Karpas-422 (cell line): Measurements from ENCODE around the gene BRD1. TPM values are rescaled to one million over a fixed set of nuclear protein-coding genes. Genes with fewer than 3 reads are reported as not detected.

ENCODE experiments used
- DNase-seq: peaks from one replicate; pipeline ENCODE4 v3.0.0-alpha.2; 2015
- H2AFZ ChIP-seq: fragments of 200-600 bp; sonication (generic); 2 replicates; pipeline ENCODE4 v1.6.1; 2014; ENCODE audit warnings: antibody characterized with exemption, low read length, mixed read lengths
- H3K27ac ChIP-seq: fragments of 200-600 bp; sonication (generic); 2 replicates; pipeline ENCODE4 v1.5.1; 2014; ENCODE audit warnings: mild to moderate bottlenecking, low read length, moderate library complexity
- H3K27me3 ChIP-seq: fragments of 200-600 bp; sonication (generic); 2 replicates; pipeline ENCODE4 v1.6.1; 2014; ENCODE audit warnings: low read length, mixed read lengths
- H3K36me3 ChIP-seq: fragments of 200-600 bp; sonication (generic); 2 replicates; pipeline ENCODE4 v1.6.1; 2014; ENCODE audit warnings: low read length, mixed read lengths; ENCODE audit not compliant: insufficient read depth
- H3K4me1 ChIP-seq: fragments of 200-600 bp; sonication (generic); 2 replicates; pipeline ENCODE4 v1.6.1; 2014; ENCODE audit warnings: mild to moderate bottlenecking, low read length, mixed read lengths
- H3K4me2 ChIP-seq: fragments of 200-600 bp; sonication (generic); 2 replicates; pipeline ENCODE4 v1.6.1; 2014; ENCODE audit warnings: low read length, low read depth, mild to moderate bottlenecking; ENCODE audit not compliant: poor library complexity, severe bottlenecking
- H3K4me3 ChIP-seq: fragments of 200-600 bp; sonication (generic); 2 replicates; pipeline ENCODE4 v1.5.1; 2014; ENCODE audit warnings: mild to moderate bottlenecking, antibody characterized with exemption, low read length, mixed read lengths
- H3K79me2 ChIP-seq: fragments of 200-600 bp; sonication (generic); 2 replicates; pipeline ENCODE4 v1.6.1; 2014; ENCODE audit warnings: mild to moderate bottlenecking, low read length, mixed read lengths
- H3K9ac ChIP-seq: fragments of 200-600 bp; sonication (generic); 2 replicates; pipeline ENCODE4 v1.6.0; 2014; ENCODE audit warnings: low read length
- H3K9me2 ChIP-seq: fragments of 200-600 bp; sonication (generic), shearing (Covaris generic); replicated peaks from 2 replicates; pipeline ENCODE4 v1.6.0; 2014; ENCODE audit warnings: mild to moderate bottlenecking, low read length, moderate library complexity; ENCODE audit not compliant: insufficient read depth
- H3K9me3 ChIP-seq: fragments of 300-700, 200-600 bp; sonication (generic); 2 replicates; pipeline ENCODE4 v1.6.1; 2014; ENCODE audit warnings: low read length, mixed read lengths
- H4K20me1 ChIP-seq: fragments of 200-600 bp; sonication (generic); 2 replicates; pipeline ENCODE4 v1.6.1; 2014; ENCODE audit warnings: mild to moderate bottlenecking, antibody characterized with exemption, low read length, low read depth; ENCODE audit not compliant: insufficient read depth
- total RNA-seq: library from RNA; depleted of rRNA; stranded (reverse); fragments of >200 nt; shearing (Covaris generic); gene quantifications from 2 replicates; pipeline ENCODE4 v1.2.3, GENCODE V29; 2014; ENCODE audit warnings: low replicate concordance

BRD1 gene
- total RNA-seq, 1 experiment from 2014 or later: 16.0 TPM

- H3K79me2 ChIP-seq: peaks cover 98% of the 10 kb centered on the region
- H3K9ac ChIP-seq: no peak overlapping the region
- no peaks in the 10 kb centered on the region for H3K36me3 ChIP-seq
- no peaks in the 10 kb centered on the region for H3K27me3 ChIP-seq
- H2AFZ ChIP-seq: no peak overlapping the region
- no peak overlapping the region for H3K4me3 ChIP-seq
- no peak for DNase-seq
- no peak overlapping the region for H3K4me2 ChIP-seq
- no peaks in the 10 kb centered on the region for H3K9me3 ChIP-seq
- H3K27ac ChIP-seq: no peak overlapping the region
- no peaks in the 10 kb centered on the region for H3K9me2 ChIP-seq
- H4K20me1 ChIP-seq: peaks cover 60% of the 10 kb centered on the region
- H3K4me1 ChIP-seq: no peaks in the 10 kb centered on the region
These were observed 12.8 kb downstream of the BRD1 start for GRCh38 chr22:49814856-49815255.

GRCh38 chr22:49814164-49814686, 13.4 kb downstream of the BRD1 start:
- Histone ChIP-seq H3K36me3 (no peaks in the 10 kb centered on the region), H3K9ac (no peak overlapping the region), H3K4me1 (no peaks in the 10 kb centered on the region), H3K4me2 (no peak overlapping the region), H3K9me2 (no peaks in the 10 kb centered on the region), H3K27me3 (no peaks in the 10 kb centered on the region), H3K27ac (no peak overlapping the region), H4K20me1 (peaks cover 59% of the 10 kb centered on the region), H3K4me3 (no peak overlapping the region), H3K9me3 (no peaks in the 10 kb centered on the region), H2AFZ (no peak overlapping the region), H3K79me2 (peaks cover 96% of the 10 kb centered on the region)
- DNase-seq: no peak

GRCh38 chr22:49812838-49813237, 14.8 kb downstream of the BRD1 start:
- H4K20me1 ChIP-seq: peaks cover 60% of the 10 kb centered on the region
- DNase-seq: no peak
- H3K9me3 ChIP-seq: no peaks in the 10 kb centered on the region
- no peaks in the 10 kb centered on the region for H3K36me3 ChIP-seq
- H3K4me2 ChIP-seq: no peak overlapping the region
- no peak overlapping the region for H3K27ac ChIP-seq
- H3K27me3 ChIP-seq: no peaks in the 10 kb centered on the region
- H2AFZ ChIP-seq: no peak overlapping the region
- H3K9ac ChIP-seq: no peak overlapping the region
- H3K9me2 ChIP-seq: no peaks in the 10 kb centered on the region
- H3K79me2 ChIP-seq: peaks cover 97% of the 10 kb centered on the region
- no peaks in the 10 kb centered on the region for H3K4me1 ChIP-seq
- no peak overlapping the region for H3K4me3 ChIP-seq

DNA sequence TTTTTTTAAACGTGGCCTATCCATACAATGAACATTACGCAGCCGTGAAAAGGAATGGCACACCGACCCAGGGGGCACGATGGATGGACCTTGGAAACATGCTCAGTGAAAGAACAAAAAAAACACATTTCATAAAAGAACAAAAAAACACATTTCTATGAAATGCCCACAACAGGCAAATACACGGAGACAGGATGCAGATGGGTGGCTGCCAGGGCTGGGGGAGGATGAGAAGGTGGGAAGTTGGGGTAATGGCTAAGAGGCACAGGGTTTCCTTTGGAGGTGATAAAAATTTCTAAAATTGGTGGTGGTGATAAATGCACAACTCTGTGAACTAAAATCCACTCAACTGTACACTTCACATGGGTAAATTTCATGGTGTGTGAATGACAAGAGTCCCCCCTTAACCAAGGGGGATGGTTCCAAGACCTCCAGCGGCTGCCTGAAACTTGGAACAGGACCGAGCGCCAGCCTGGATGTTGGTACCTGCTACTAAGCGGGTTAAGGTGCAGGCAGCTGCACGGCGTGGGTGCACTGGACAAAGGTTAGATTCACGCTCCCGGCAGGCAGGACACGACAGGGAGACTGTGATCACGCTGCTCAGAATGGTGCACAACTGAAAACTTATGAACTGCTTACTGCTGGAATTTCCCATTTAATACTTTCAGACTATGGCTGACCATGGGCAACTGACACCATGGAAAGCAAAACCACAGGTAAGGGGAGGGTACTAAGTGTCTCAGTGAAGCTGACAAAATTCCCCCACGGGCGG, 16.5 kb downstream of the BRD1 start:
- no peak overlapping the region for H3K27ac ChIP-seq
- no peaks in the 10 kb centered on the region; the same call in 1 of the 2 replicates for H3K36me3 ChIP-seq
- no peaks in the 10 kb centered on the region for H3K9me2 ChIP-seq
- H3K79me2 ChIP-seq: peaks cover 97% of the 10 kb centered on the region
- H3K9me3 ChIP-seq: no peaks in the 10 kb centered on the region
- H4K20me1 ChIP-seq: peaks cover 66% of the 10 kb centered on the region
- no peak for DNase-seq
- H3K4me3 ChIP-seq: no peak overlapping the region
- no peak overlapping the region for H3K4me2 ChIP-seq
- H3K4me1 ChIP-seq: no peaks in the 10 kb centered on the region
- H3K27me3 ChIP-seq: no peaks in the 10 kb centered on the region
- no peak overlapping the region for H2AFZ ChIP-seq
- no peak overlapping the region for H3K9ac ChIP-seq

- Histone ChIP-seq H3K79me2 (peaks cover 97% of the 10 kb centered on the region), H3K27me3 (no peaks in the 10 kb centered on the region), H3K27ac (no peak overlapping the region), H3K36me3 (no peaks in the 10 kb centered on the region; the same call in 1 of the 2 replicates), H3K4me3 (no peak overlapping the region), H4K20me1 (peaks cover 64% of the 10 kb centered on the region), H3K9ac (no peak overlapping the region), H3K4me1 (no peaks in the 10 kb centered on the region), H3K9me3 (no peaks in the 10 kb centered on the region), H3K9me2 (no peaks in the 10 kb centered on the region), H3K4me2 (no peak overlapping the region), H2AFZ (no peak overlapping the region)
- no peak for DNase-seq
These were observed 17.2 kb downstream of the BRD1 start for GRCh38 chr22:49810363-49811019.

- H2AFZ ChIP-seq: no peak overlapping the region
- peaks cover 97% of the 10 kb centered on the region for H3K79me2 ChIP-seq
- no peak overlapping the region for H3K27ac ChIP-seq
- H3K9me2 ChIP-seq: no peaks in the 10 kb centered on the region
- H3K4me1 ChIP-seq: no peaks in the 10 kb centered on the region
- H3K36me3 ChIP-seq: no peaks in the 10 kb centered on the region; the same call in 1 of the 2 replicates
- no peak overlapping the region for H3K4me2 ChIP-seq
- no peaks in the 10 kb centered on the region for H3K9me3 ChIP-seq
- no peaks in the 10 kb centered on the region for H3K27me3 ChIP-seq
- H3K4me3 ChIP-seq: no peak overlapping the region
- peaks cover 67% of the 10 kb centered on the region for H4K20me1 ChIP-seq
- no peak for DNase-seq
- no peak overlapping the region for H3K9ac ChIP-seq
These were observed 19.6 kb downstream of the BRD1 start for GRCh38 chr22:49807780-49808708.

GRCh38 chr22:49807129-49807528, 20.5 kb downstream of the BRD1 start:
- H3K4me1 ChIP-seq: no peaks in the 10 kb centered on the region
- H3K27ac ChIP-seq: no peak overlapping the region
- no peak overlapping the region for H3K4me3 ChIP-seq
- H3K9ac ChIP-seq: no peak overlapping the region
- H3K9me2 ChIP-seq: no peaks in the 10 kb centered on the region
- DNase-seq: no peak
- no peak overlapping the region for H3K4me2 ChIP-seq
- peaks cover 65% of the 10 kb centered on the region for H4K20me1 ChIP-seq
- no peaks in the 10 kb centered on the region for H3K9me3 ChIP-seq
- H3K36me3 ChIP-seq: no peaks in the 10 kb centered on the region; the same call in 1 of the 2 replicates
- H2AFZ ChIP-seq: no peak overlapping the region
- peaks cover 94% of the 10 kb centered on the region for H3K79me2 ChIP-seq
- no peaks in the 10 kb centered on the region for H3K27me3 ChIP-seq
